Body of pancreas (tissue), 4 donors: Measurements from ENCODE around the gene PSG7. TPM values are rescaled to one million over a fixed set of nuclear protein-coding genes. Genes with fewer than 3 reads are reported as not detected.
"Not testable (repeated sequence)": the region's sequence is repeated elsewhere in the genome, so short reads cannot be mapped to it uniquely, and the experiment has no call there.

Source experiments
- ATAC-seq: fragments of 150-250 bp; one replicate; pipeline ENCODE4 v1.9.1; 2016
- DNase-seq, 4 donors: peaks; one replicate each; pipeline ENCODE4 v3.0.0-alpha.2; 2019
- H3K27ac ChIP-seq, 4 donors: fragments of 200-600 bp; sonication (generic); 1 replicate in 3 of 4; 2 replicates in 1 of 4; pipeline versions ENCODE4 v1.5.1 to v1.6.1; 2016 to 2019; ENCODE audit warnings: mild to moderate bottlenecking in 1 of 4, mixed read lengths in 1 of 4, moderate library complexity in 1 of 4
- H3K27me3 ChIP-seq, 2 donors: fragments of 200-600 bp; sonication (generic); one replicate each; pipeline ENCODE4 v1.6.0; 2016; ENCODE audit warnings: mild to moderate bottlenecking in 1 of 2
- H3K36me3 ChIP-seq, 2 donors: fragments of 200-600 bp; sonication (generic); replicated peaks in 1 of 2; 2 replicates each; pipeline ENCODE4 v1.5.1; 2016; ENCODE audit warnings: low read depth in 2 of 2; ENCODE audit not compliant: insufficient read depth in 1 of 2
- H3K4me1 ChIP-seq: fragments of 200-600 bp; sonication (generic); one replicate; pipeline ENCODE4 v1.6.0; 2016
- H3K4me3 ChIP-seq, 2 donors: fragments of 200-600 bp; sonication (generic); 1 replicate in 1 of 2; 2 replicates in 1 of 2; pipeline ENCODE4 v1.5.1; 2016 to 2019
- H3K9me3 ChIP-seq, 3 donors: fragments of 200-600 bp; sonication (generic); 1 replicate in 2 of 3; 2 replicates in 1 of 3; pipeline ENCODE4 v1.5.1; 2016
- POLR2A ChIP-seq, 3 donors: fragments of 450-650 bp; IDR thresholded peaks; one replicate each; pipeline ENCODE4 v1.6.1; 2016; ENCODE audit warnings: antibody characterized with exemption in 3 of 3, mild to moderate bottlenecking in 2 of 3
- WGBS, 2 donors: methylation state at CpG; one replicate each; pipeline ENCODE4 v1.1.5; 2017; 5-methylcytosine and 5-hydroxymethylcytosine counted together
- intact Hi-C: fragments of 100-400 bp; cut with DNase I; formaldehyde crosslinking; loops from one replicate; pipeline ENCODE4 v1.15.1; 2023
- total RNA-seq, 2 donors: library from RNA; depleted of rRNA; stranded (reverse); fragments of >200 nt; gene quantifications; one replicate each; pipeline ENCODE4 v1.1.0, GENCODE V29; 2016
- TF ChIP-seq, protein P1 (sequence below), 7 experiments: fragments of 450-650 bp in 4 of 7; fragments of 200-600 bp in 3 of 7; sonication (generic) in 3 of 7; IDR thresholded peaks; one replicate each; pipeline ENCODE4 v1.5.1; 2016 to 2019; ENCODE audit warnings: antibody characterized with exemption in 7 of 7

The PSG7 gene
- total RNA-seq, 2 donors from 2014 or later: not detected

DNA sequence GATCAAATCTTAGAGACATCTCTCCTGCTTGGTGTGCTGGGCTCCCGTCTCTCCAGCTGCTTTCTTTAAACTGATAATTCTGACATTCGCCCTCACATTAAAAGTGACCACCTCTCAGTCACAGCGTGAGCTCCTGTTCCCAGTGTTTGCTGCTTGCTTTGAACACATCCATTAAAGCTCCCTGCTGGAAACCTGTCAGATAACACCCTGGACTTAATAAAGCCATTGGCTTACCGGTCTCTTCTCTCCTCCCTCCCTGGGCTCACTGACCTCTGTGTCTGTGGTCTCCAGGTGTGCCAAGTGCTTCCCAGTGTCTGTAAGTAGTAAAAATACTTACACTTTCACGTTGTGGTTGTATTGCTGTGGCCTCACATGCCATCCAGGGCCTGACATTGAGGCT, 55.0 kb downstream of the PSG7 start:
- H3K27ac ChIP-seq, H3K9me3 ChIP-seq, H3K27me3 ChIP-seq, H3K36me3 ChIP-seq, H3K4me1 ChIP-seq, intact Hi-C loops, ATAC-seq, H3K4me3 ChIP-seq, DNase-seq: not testable (repeated sequence)
- 29 to 40% methylated on average over 5 of the region's 5 CpGs for WGBS, 2 donors

DNA sequence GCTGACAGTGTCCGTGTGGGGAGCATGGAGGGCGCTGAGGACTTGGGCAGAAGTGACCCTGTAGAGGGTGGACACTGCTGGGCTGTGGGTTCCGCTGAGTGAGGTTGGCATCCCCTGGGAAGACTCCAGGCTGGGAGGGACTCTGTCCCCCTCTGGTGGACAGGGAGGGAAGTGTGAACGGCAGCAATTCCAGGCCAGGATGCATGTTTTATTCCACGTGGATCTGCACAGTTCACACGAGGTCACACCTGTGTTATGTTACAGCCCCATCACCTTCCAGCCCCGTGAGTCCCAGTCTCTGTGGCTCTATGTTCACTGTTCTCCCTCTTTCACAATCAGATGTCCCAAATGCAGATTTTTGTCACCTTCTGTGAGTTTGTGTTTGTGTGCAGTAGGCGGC, 55.7 kb downstream of the PSG7 start:
- H3K27me3 ChIP-seq, DNase-seq, H3K4me1 ChIP-seq, H3K4me3 ChIP-seq, intact Hi-C loops, H3K27ac ChIP-seq, H3K36me3 ChIP-seq, ATAC-seq, H3K9me3 ChIP-seq: not testable (repeated sequence)
- 56 to 67% methylated on average over 8 of the region's 8 CpGs for WGBS, 2 donors
- TF ChIP-seq, protein P1, sequence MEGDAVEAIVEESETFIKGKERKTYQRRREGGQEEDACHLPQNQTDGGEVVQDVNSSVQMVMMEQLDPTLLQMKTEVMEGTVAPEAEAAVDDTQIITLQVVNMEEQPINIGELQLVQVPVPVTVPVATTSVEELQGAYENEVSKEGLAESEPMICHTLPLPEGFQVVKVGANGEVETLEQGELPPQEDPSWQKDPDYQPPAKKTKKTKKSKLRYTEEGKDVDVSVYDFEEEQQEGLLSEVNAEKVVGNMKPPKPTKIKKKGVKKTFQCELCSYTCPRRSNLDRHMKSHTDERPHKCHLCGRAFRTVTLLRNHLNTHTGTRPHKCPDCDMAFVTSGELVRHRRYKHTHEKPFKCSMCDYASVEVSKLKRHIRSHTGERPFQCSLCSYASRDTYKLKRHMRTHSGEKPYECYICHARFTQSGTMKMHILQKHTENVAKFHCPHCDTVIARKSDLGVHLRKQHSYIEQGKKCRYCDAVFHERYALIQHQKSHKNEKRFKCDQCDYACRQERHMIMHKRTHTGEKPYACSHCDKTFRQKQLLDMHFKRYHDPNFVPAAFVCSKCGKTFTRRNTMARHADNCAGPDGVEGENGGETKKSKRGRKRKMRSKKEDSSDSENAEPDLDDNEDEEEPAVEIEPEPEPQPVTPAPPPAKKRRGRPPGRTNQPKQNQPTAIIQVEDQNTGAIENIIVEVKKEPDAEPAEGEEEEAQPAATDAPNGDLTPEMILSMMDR (IDR thresholded peaks at IDR 0.05): peak in 2 of 7 experiments; percentile 9 to 27

DNA sequence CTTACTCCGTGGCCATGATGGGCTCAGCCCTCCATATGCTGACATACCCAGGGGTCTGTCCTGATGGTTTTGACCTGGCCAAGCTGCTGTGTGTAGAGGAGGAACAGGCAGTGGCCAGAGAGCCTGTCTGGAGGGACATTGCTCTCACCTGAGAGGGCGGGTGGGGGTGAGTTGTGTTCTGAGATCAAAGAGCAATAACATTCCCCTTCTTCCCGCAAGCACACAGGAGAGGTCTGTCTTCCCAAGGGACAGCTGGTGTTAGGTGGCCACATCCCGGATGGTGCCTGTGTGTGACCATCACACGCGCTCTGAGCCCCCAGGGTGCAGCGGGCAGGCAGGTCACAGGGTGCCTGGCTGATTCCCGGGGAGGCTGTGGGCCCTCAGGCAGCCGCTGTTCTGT, 56.4 kb downstream of the PSG7 start:
- H3K27ac ChIP-seq, H3K9me3 ChIP-seq, ATAC-seq, intact Hi-C loops, H3K36me3 ChIP-seq, H3K4me1 ChIP-seq, H3K4me3 ChIP-seq, H3K27me3 ChIP-seq, DNase-seq: not testable (repeated sequence)
- 72% methylated on average over 5 to 9 of the region's 9 CpGs for WGBS, 2 donors

DNA sequence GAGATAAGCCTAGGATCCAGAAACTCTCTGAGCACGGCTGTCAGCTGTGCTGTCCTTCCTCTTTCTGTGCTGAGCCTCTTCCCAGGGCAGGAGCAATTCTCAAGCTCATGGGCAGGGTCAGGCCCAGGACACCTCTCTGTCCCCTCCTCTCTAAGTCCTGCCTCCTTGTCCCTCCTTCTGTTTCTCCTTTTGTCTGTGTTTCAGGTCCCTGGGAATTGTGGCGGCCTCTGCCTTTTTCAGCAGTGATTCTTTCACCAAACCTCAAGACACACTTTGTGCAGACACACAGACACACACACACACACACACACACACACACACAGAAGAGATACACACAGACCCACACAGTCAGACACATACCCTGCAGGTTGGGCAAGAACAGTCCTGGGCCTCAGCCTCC, 57.4 kb downstream of the PSG7 start, which contains the start of gene PSG1:
Gene PSG1, minus strand, starts transcription at position 101 of the 400 bp plus-strand sequence. CDS start 132 bp downstream, outside the sequence.
- DNase-seq: no peak
- Histone ChIP-seq H3K27ac (no peak within 1 kb of the TSS), H3K36me3 (no peaks in the 10 kb centered on the region), H3K4me1 (no peaks in the 10 kb centered on the region), H3K9me3 (no peaks in the 10 kb centered on the region), H3K27me3 (no peaks in the 10 kb centered on the region), H3K4me3 (no peak within 1 kb of the TSS)
- WGBS, 2 donors: 0 to 44% methylated on average over 2 of the region's 2 CpGs
- ATAC-seq: no peak
- intact Hi-C loops: no loop called here
- TF ChIP-seq, protein P1 (IDR thresholded peaks at IDR 0.05): no peak
- TF ChIP-seq POLR2A (IDR thresholded peaks at IDR 0.05): no peak

DNA sequence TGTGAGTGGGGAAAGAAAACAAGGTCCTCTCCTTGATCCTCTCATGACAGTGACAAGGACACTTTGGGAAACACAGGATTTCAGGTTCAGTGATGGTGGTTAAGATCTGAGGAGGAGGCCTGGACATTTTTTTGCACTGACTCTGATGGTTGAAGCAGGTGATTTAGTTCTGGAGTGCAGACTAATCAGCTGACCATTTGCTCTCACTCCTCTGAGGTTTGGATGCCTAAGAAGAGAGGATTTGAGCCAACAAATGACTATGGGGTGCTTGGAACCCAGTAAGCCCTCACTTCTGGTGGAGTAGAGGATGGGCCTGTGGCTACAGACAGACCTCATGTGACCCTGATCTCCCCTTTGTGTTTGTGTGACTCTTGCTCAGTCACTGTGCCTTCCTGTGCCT, 60.4 kb downstream of the PSG7 start:
- H3K27me3 ChIP-seq, ATAC-seq, H3K4me3 ChIP-seq, DNase-seq, H3K9me3 ChIP-seq, H3K4me1 ChIP-seq, H3K36me3 ChIP-seq, H3K27ac ChIP-seq, intact Hi-C loops: not testable (repeated sequence)

DNA sequence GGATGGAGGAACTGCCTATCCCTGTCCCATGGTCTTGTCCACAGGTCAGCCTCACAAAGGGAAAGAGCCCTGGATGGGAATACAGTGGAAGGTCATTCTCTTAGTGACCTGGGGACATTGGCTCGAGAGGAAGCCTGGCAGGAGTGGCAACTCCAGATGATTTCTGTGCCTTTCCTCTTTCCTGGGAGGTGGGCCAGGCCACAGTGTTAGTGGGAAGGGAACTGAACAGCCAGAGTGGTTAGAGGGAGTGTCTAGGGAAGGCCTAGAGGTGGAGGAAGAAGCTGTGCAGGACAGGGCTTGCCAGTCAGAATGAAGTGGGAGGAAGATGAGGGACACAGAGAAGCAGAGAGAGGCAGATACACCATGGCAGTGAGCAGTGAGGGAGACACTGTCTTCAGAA, 61.1 kb downstream of the PSG7 start:
- H3K27me3 ChIP-seq, intact Hi-C loops, H3K36me3 ChIP-seq, H3K27ac ChIP-seq, ATAC-seq, H3K4me3 ChIP-seq, DNase-seq, H3K4me1 ChIP-seq, H3K9me3 ChIP-seq: not testable (repeated sequence)
- WGBS, 2 donors: 0 to 25% methylated on average over 1 of the region's 1 CpG

DNA sequence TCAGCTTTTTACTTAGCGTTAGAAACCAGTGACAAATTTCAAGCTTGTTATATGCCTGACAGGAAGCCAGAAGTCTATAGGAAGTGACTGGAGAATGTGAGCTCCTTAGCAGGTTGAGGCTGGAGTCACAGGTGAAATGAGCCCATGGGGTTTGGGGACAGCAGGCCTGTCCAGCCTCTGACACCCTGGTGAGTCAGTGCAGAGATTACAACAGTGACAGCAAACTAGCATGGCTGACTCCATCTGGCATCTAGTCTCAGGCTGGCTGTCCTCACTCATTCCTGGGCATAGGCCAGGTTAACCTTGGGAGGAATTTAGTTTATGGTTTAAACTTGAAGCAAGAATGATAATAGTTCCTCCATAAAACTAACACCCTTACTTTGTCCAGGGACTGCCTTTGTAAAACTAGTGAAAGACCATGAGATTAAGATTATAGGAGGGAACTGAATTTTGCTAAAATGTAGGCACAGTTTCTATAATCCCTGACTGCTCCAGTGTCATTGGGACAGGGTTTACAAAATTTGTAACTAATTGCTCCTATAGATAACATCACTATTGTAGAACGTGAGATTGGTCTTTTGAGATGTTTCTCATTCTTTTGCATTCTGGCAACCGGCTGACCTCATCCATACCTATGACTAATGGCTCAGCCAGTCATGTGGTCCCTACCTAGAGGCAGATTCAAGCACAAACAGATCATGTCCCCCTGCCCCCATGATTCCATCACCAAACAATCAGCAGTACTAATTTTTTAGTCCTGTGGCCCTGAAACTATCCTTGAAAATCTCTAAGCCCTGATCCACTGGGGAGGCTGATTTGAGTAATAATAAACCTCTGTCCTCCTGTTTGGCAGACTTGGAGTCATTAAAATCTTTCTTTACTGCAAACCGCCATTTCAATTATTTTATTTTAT, 61.9 kb downstream of the PSG7 start:
- H3K9me3 ChIP-seq, ATAC-seq, H3K36me3 ChIP-seq, DNase-seq, H3K4me1 ChIP-seq, H3K4me3 ChIP-seq, H3K27me3 ChIP-seq, intact Hi-C loops: not testable (repeated sequence)
- 57% methylated on average over 4 of the region's 4 CpGs for WGBS, 2 donors
- peak overlapping the region in 1 of 4 donors; percentile 10 for H3K27ac ChIP-seq

DNA sequence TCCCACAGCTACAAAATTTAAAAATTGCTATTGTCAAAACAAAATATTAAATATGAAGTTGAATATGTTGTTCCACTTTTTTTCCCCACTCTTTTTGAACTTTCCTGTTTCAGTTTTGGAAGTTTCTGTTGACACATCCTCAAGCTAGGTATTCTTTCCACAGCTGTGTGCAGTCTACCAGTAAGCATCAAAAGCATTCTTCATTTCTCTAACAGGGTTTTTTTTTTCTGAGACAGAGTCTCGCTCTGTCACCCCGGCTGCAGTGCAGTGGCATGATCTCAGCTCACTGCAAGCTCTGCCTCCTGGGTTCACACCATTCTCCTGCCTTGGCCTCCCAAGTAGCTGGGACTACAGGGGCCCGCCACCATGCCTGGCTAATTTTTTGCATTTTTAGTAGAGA, 62.9 kb downstream of the PSG7 start:
- not testable (repeated sequence) for H3K4me3 ChIP-seq
- WGBS, 2 donors: 64 to 73% methylated on average over 3 of the region's 3 CpGs

More for the DNA sequence above, 62.9 kb downstream of the PSG7 start:
- H3K4me1 ChIP-seq, DNase-seq, H3K9me3 ChIP-seq, H3K27ac ChIP-seq, ATAC-seq, H3K27me3 ChIP-seq, H3K36me3 ChIP-seq, intact Hi-C loops: not testable (repeated sequence)
